RWPE1 (cell line): Measurements from ENCODE around the gene ATP5PF.
A peak's percentile ranks its signal among the peaks of the same experiment; 100 is the strongest.

ENCODE experiments used
- CTCF ChIA-PET: fragments of 350-600 bp; sonication (Branson Sonifier 250); formaldehyde crosslinking; extraction: SDS; loops from one replicate; lab custom pipeline; 2021; lab: Yijun Ruan, JAX
- POLR2A ChIA-PET: fragments of 400-600 bp; formaldehyde crosslinking; extraction: SDS; loops from one replicate; lab custom pipeline; 2020; ENCODE audit warnings: antibody characterized with exemption; ENCODE audit not compliant: low non-redundant PET; lab: Yijun Ruan, JAX
- DNase-seq: peaks from one replicate; pipeline ENCODE4 v3.0.0; 2012; ENCODE audit warnings: low spot score
- H3K27ac ChIP-seq: fragments of 450-650 bp; 2 replicates; pipeline ENCODE4 v1.5.1; 2017
- CTCF ChIP-seq: fragments of 450-650 bp; conservative IDR thresholded peaks from 2 replicates; pipeline ENCODE4 v1.5.1; 2017; ENCODE audit warnings: low read depth, mild to moderate bottlenecking

Gene ATP5PF

GRCh38 chr21:25750085-25750484, 15.4 kb upstream of the ATP5PF start:
- H3K27ac ChIP-seq = no peak overlapping the region
- DNase-seq = no peak
- ChIA-PET CTCF (interaction anchor here (1.8 kb wide), 1 partner anchor 142 kb away, joined by 7 read pairs; no protein-coding TSS in a partner anchor), POLR2A (no interaction called here)
- TF ChIP-seq CTCF = no peak

GRCh38 chr21:25744854-25745253, 10.2 kb upstream of the ATP5PF start:
- POLR2A ChIA-PET = no interaction called here
- CTCF ChIA-PET = no interaction called here
- no peak overlapping the region for H3K27ac ChIP-seq
- no peak for DNase-seq
- no peak for TF ChIP-seq CTCF

DNA sequence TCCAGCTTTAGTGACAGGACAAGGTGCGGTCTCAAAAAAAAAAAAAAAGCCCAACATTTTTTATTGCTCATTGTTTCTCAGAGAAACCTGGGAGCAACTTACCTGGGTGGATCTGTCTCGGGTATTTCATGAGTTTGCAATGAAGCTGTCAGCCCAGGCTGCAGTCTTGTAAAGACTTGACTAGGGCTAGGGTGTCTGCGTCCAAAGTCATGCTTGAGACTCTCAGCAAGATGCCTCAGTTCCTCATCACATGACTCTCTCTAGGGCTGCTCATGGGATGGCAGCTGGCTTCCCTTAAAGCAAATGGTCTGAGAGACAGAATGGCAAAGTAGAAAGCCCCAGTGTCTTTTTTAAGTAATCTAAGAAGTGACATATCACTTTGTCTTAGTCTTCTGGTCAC, 8.2 kb upstream of the ATP5PF start:
- POLR2A ChIA-PET = no interaction called here
- no peak overlapping the region for H3K27ac ChIP-seq

DNA sequence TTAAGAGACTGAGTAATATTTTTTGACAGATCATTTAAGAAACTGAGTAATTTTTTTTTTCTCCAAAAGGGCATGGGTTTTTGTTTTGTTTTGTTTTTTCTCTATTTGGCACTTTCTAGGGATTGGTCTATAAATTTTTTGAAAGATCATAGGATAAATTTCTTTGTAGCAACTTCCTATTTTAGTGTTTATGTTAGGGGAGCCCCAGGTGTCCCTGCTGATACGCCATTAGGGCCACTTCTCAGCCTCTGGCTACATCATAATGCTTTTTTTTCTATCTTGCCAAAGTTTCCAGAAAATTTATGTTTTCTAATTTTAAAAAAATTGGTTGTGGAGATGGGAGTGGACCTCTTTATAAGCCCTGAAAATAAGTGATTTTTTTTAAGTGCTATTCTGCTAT, 2.7 kb upstream of the ATP5PF start:
- no peak overlapping the region for H3K27ac ChIP-seq
- no peak for TF ChIP-seq CTCF
- no peak for DNase-seq
- CTCF ChIA-PET = no interaction called here
- POLR2A ChIA-PET = no interaction called here

More for the DNA sequence above, 8.2 kb upstream of the ATP5PF start:
- no peak for TF ChIP-seq CTCF
- CTCF ChIA-PET = interaction anchor here (0.6 kb wide), 2 partner anchors 459 to 571 kb away, joined by 3 to 4 read pairs; no protein-coding TSS in a partner anchor
- no peak for DNase-seq

DNA sequence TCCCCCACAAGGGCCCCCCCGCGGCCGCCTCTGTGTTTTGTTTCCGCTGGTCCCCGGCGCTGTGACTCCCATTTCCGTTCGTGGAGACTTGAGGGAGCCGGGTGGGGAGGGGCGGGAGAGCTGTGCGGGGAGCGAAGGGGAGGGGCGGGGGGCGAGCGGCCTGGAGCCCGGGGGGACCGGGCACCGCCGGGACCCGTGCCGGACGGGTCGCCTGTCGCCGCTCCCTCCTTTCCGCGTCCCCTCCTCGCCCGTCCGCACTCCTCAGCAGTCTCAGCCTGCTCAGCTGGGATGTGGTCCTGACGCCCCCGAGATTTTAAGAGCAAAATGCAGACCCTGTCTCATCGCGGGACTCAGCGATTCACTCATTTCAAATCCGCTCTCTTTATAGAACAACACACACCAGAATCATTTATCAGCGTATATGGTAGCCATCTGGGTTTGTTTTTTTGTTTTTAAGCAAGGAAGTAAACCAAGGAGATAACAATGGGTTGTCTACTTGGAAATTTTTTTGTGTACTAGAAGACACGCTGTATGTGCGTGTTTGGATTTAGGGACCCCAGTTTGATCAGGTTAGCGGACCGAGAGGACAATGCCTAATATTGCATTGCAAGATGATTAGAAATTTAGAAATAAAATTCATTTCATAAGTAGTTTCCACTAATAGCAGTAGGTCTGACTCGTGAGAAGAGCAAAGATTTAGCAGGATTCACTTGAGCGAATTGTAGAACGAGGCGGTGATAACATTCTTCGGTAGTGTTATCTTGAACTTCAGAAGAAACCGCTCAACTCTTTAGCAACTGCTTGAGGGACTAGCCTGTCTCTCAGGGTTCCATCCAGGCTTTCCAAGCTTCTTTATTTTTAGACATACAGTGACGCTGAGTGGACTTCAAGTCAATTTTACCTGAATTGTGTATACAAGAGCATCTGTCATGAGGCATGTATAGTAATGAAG, 1.2 kb upstream of the ATP5PF start:
- H3K27ac ChIP-seq = peak overlapping the region; percentile 98
- no peak for TF ChIP-seq CTCF
- ChIA-PET POLR2A (no interaction called here), CTCF (interaction anchor here (0.5 kb wide), 1 partner anchor 16 kb away, joined by 3 read pairs; no protein-coding TSS in a partner anchor)
- peak; percentile 58 for DNase-seq

DNA sequence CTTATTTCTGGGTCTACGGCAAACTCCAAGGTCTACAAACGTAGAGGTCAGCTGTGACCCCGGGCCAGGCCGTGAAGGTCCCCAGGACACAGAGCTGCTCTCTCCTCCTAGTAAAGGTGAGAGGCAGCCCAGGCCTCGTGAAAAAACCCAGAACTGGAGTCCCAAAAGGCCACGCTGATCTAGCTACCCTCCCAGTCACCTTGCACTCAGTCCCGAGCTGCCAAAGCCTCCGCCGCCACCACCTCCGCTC, 125 bp downstream of the ATP5PF start:
- ChIA-PET POLR2A (no interaction called here), CTCF (no interaction called here)

More for the DNA sequence above, 125 bp downstream of the ATP5PF start:
- DNase-seq = no peak
- peak overlapping the region; percentile 98 for H3K27ac ChIP-seq
- TF ChIP-seq CTCF = no peak
